CD4-positive, alpha-beta T cell treated with Interleukin-4 for 4 hours (primary cell): ENCODE measurements around the gene CD300LG.
A peak's percentile ranks its signal among the peaks of the same experiment; 100 is the strongest.
"Not testable (repeated sequence)": the region's sequence is repeated elsewhere in the genome, so short reads cannot be mapped to it uniquely, and the experiment has no call there.

Source experiments
- DNase-seq: peaks from one replicate; pipeline ENCODE4 v3.0.0-alpha.2; 2020

CD300LG gene

GRCh38 chr17:43880420-43880991 lies 33.5 kb downstream of the CD300LG start:
- peak; percentile 22 for DNase-seq

GRCh38 chr17:43881181-43881580 lies 34.2 kb downstream of the CD300LG start:
- no peak for DNase-seq

DNA sequence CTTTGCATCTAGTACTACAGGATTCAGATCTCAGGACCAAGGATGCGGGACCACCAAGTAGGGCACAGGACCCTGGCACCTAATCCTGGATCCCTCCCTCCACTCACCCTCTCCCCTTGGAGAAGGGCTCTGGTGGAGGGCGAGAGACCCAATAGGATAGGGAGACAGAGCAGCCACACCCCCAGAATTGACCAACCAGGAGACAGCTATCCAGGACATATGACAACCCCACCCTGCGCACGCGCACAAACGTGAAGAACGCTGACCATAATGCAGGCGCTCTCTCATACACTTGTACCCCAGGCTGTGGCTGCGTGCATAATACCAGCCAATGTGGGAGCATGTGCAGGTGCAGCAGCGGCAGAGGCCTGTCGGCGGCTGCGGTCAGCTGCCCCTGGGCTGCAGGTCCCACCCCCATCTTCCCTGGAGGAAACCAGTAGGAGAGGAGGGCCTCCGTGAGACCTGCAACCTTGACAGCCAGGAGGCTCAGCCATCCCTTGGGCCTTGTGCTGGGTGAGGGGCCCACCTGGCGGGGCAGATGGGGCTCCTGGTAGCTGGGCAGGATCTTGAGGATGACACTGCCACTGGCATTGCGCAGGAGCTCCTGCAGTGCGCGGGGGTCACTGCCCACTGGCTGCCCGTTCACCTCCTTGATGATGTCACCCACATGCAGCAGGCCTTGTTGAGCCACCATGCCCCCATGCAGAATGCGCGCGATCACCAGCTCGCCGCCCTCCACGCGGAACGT lies 35.0 kb downstream of the CD300LG start:
- DNase-seq, result no peak

DNA sequence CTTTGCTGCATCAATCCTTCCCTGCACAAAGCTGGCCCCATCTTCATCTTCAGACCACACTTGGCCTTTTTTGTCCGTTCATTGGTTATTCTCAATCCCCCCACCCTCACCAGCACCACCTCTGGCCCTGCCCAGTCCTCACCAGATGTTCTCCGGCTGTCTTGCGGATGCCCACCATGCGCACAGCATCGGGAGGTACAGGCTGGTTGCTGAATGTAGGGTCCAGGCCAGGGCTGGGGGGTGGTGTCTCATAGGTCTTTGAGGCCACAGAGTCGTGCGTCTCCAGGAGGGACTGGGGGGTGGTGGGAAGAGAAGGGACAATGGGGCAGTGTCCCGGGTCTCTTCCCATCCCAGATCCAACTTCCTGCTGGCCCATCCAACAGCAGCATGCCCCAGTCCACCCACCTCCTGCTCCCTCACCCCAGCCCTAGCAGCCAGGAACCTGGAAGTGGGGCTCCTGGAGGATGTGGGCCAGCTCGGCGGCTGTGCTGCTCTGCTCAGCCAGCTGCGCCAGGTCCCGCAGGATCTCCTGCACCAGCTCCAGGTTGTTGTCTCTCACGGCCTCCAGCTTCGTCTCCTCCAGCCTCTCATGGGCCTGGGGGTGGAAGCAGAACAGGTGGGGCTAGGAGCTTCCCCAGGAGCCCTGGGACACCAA lies 35.9 kb downstream of the CD300LG start:
- no peak for DNase-seq

- no peak for DNase-seq
These were observed 41.6 kb downstream of the CD300LG start for GRCh38 chr17:43888548-43888947.

DNA sequence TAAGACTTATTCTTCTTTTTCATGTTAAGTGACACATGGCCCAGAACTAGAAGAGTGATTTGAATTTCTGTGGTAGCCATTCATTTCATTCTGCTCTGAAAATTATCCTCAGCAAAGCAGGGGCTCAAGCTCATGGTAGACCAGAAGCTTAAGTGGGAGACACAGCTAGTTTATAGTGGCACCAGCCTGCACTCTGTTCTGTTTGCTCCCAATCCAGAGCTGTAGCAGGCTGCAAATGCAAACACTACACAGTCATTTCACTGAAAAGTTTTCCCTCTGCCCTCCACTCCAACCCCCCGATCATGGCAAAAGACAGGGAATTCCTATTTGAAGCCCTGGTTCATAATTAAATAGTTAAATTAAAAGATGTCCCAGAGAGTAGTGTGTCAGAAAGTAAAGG lies 43.3 kb downstream of the CD300LG start:
- DNase-seq, result no peak

DNA sequence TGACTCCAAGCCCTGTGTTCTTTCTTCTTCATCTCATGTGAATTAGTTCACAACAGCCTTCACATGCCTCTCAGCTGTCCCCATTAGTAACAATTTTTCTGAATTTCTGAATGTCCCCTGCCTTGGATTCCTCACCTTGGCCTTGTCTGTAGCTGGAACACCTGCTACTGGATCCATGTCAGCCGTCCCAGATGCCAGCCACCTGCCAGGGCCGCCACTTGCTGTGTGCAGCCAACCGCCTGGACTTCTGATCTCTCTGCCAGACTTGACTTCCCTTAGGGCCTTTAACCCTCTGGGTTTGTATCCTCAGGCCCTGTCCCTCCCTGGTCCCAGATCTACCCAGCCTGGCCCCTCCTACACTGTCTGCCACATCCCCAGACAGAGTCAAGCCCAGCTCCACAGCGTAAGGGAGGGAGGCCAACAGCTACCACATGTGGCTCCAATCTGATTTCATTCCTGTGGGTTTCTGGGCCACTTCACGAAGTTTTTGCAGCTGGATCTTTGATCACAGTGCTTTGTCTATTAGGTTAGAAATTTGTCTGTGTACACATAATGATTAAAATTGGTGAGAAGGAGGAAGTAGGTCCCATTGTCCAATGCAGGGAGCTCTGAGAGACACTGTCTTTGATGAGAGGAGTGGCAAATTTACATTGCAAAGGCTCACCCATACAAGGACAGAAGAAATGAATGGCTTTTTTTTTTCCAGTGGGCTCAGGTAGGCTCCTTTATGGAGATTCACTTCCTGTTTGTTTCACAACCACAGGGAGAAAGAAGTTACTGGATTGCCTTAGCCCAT lies 45.1 kb downstream of the CD300LG start:
- DNase-seq, result no peak

- DNase-seq, result no peak
These were observed 45.6 kb downstream of the CD300LG start for GRCh38 chr17:43892647-43892952.

DNA sequence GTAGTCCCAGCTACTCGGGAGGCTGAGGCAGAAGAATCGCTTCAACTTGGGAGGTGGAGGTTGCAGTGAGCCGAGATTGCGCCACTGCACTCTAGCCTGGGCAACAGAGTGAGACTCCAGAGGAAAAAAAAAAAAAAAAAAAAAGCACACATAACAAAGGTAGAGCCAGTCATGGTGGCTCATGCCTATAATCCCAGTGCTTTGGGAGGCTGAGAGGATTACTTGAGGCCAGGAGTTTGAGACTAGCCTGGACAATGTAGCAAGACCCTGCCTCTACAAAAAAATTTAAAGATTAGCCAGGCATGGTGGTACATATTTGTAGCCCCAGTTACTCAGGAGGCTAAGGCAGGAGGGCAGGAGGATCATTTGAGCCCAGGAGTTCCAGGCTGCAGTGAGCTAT lies 47.5 kb downstream of the CD300LG start:
- not testable (repeated sequence) for DNase-seq

DNA sequence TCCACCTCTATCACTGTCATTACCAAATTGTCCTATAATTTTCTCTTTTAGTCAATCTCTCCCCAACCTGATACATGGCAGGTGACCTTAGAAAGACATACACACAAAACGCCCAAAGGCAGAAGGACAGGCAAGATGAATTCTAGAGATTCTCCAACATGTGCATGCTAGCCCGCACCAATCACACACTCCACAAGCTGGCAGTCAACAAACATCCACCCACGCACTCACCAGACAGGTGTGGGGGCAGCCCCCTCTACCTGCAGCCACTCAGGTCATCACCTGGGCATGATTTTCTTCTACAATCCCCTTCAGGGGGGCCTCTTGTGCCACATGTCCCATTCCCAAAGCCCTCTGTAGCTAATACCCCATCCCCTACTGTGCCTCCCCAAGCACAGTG lies 50.9 kb downstream of the CD300LG start:
- no peak for DNase-seq

GRCh38 chr17:43898446-43898845 lies 51.5 kb downstream of the CD300LG start:
- no peak for DNase-seq

DNA sequence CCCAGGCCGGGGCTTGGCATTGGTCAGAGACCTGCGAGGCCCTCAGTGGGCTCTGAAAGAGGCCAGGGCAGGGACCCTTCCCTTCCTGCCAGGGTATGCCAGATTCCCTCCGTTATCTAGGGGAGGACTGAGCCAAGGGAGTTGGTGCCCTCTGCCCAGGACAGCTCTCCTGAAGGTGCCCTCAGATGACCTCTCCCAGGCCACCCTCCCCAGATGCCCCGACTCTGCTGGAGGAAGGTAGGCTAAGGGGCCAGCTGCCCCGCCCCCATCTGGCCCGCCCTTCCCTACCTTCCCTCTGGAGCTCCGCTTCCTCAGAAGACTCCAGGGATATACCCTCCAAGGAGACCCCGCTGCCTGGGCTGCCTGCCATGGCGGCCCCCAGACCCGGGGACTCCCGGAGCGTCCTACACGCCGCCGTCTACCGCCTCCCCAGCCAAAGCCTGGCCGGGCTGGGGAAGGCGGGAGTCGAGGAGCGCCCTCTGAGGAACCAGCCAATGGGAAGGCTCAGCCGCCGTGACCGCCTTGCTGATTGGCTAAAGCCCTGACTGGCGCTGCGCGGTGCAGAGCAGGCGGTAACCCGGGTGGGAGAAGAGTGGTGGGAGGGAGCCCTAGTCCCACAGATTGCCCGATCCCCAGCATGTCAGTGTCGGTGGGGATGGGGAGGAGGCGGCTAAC lies 53.3 kb downstream of the CD300LG start:
- DNase-seq, result peak; percentile 68

GRCh38 chr17:43900858-43901754 lies 54.1 kb downstream of the CD300LG start:
- DNase-seq, result no peak

GRCh38 chr17:43901861-43902589 lies 55.0 kb downstream of the CD300LG start:
- no peak for DNase-seq

DNA sequence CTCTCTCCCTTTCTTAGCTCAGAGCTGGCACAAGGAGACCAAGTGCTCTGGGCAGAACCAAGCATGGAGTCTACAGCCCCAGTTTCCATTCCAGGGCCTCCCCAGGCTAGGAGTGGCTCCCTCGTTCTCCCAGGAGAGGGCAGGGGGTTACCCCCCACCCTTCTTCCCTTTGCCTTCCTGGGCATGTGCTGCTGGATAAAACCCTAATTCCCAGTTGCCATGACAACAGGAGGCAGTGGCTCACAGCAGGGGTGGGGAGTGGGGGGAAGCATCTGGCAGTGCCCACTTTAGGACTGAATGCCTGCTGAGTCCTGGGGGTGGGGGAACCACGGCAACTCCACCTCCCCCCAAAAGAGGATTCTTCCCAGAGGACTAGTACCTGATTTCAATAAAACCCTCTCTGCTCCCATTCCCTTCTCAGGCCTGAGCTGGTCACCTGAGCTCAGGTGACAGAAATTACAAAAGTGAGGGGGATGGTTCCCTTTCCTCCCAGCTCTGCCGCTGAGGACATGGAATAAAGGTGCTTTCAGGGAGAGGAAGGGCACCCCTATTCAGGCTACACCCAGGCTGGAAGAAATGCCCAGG lies 58.5 kb downstream of the CD300LG start:
- no peak for DNase-seq

GRCh38 chr17:43905985-43906852 lies 59.2 kb downstream of the CD300LG start:
- DNase-seq, result peak; percentile 12

GRCh38 chr17:43906951-43907424 lies 60.0 kb downstream of the CD300LG start:
- no peak for DNase-seq

DNA sequence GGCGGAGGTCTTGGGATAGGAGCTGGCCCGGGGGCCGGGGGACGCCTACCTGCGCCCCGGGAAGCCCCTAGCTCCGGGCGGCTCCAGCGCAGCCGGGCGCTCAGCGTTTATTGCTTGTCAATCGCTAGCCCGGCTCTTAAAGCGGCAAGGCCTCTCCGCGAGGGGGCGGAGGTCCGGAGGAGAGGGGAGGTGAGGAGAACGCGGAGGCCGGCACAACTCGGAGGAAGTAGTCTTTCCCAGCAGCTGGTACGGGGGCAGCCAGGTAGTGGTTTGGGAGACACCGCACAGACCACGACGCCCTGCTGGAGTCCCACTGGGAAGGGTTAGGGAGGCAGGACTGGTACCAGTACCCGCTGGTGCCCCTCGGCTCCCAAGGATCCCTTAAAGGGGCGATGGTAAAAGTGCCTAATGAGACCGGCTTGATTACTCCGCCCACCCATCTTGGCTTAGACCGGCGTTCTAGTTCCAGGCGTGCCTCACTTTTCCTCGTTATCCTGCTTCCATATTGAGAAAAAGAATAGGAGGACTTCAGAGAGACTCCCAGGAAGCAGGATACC lies 60.5 kb downstream of the CD300LG start, which contains the start of gene MPP2:
TSS of gene MPP2 (minus strand) at position 112 of the 557 bp plus-strand sequence. CDS start 3,076 bp downstream, outside the sequence.
- DNase-seq, result peak; percentile 43
